Measurements from ENCODE around the gene HLA-DRB1. TPM values are rescaled to one million over a fixed set of nuclear protein-coding genes. Genes with fewer than 3 reads are reported as not detected.

HLA-DRB1 gene
- total RNA-seq, 1 donor from 2014 or later, result 335 TPM

DNA sequence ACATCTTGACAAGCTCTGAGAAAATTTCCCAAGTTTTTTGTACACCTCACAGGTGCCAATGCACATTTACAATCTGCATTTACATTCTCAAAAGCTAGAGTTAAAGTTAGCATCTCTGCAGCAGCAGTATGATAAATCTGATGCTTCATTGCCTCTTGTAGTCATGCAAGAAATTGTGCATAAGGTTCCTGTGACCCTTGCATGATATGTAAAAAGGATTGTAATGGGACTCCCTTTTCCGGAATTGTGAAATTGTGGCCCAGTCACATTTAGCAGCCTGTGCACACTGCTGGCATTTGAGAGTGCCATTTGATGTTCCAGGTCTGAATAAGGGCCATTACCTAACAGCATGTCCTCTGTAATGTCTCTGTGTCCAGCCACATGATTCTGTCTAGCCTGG, 24.1 kb downstream of the HLA-DRB1 start:
- intact Hi-C loops (cut with DNase I), result no loop called here
- no peak for ATAC-seq
- TF ChIP-seq, protein P1, sequence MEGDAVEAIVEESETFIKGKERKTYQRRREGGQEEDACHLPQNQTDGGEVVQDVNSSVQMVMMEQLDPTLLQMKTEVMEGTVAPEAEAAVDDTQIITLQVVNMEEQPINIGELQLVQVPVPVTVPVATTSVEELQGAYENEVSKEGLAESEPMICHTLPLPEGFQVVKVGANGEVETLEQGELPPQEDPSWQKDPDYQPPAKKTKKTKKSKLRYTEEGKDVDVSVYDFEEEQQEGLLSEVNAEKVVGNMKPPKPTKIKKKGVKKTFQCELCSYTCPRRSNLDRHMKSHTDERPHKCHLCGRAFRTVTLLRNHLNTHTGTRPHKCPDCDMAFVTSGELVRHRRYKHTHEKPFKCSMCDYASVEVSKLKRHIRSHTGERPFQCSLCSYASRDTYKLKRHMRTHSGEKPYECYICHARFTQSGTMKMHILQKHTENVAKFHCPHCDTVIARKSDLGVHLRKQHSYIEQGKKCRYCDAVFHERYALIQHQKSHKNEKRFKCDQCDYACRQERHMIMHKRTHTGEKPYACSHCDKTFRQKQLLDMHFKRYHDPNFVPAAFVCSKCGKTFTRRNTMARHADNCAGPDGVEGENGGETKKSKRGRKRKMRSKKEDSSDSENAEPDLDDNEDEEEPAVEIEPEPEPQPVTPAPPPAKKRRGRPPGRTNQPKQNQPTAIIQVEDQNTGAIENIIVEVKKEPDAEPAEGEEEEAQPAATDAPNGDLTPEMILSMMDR (IDR thresholded peaks at IDR 0.05), result no peak

DNA sequence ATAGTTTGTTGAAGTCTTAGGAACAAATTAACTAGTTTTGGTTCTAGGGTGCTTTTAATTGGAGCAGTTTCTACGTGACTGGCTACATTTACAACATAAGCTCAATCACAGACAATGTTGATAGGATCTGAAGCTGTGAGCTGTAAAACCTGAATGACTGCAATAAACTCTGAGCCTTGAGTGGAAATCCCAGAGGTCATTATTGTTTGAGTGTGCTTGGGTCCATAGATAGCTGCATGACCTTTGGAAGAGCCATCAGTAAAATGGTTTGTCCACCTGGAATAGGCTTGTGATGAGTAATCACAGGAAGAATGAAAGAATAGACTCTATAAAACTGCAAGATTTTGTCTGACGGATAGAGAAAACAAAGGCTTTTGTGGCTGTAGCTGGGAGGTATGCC, 26.7 kb downstream of the HLA-DRB1 start:
- DNase-seq, result no peak
- H3K4me3 ChIP-seq, result no peak overlapping the region
- ATAC-seq, result no peak
- H3K4me1 ChIP-seq, result no peaks in the 10 kb centered on the region
- H3K9me3 ChIP-seq, result no peaks in the 10 kb centered on the region
- no peak overlapping the region for H3K27ac ChIP-seq
- intact Hi-C loops (cut with DNase I), result no loop called here
- H3K27me3 ChIP-seq, result no peaks in the 10 kb centered on the region
- no peaks in the 10 kb centered on the region for H3K36me3 ChIP-seq
- TF ChIP-seq, protein P1 (IDR thresholded peaks at IDR 0.05), result no peak

More for the DNA sequence above, 24.1 kb downstream of the HLA-DRB1 start:
- H3K27ac ChIP-seq, result no peak overlapping the region
- no peaks in the 10 kb centered on the region for H3K36me3 ChIP-seq
- no peaks in the 10 kb centered on the region for H3K4me1 ChIP-seq
- H3K4me3 ChIP-seq, result no peak overlapping the region
- no peak for DNase-seq
- H3K27me3 ChIP-seq, result no peaks in the 10 kb centered on the region
- H3K9me3 ChIP-seq, result no peaks in the 10 kb centered on the region

DNA sequence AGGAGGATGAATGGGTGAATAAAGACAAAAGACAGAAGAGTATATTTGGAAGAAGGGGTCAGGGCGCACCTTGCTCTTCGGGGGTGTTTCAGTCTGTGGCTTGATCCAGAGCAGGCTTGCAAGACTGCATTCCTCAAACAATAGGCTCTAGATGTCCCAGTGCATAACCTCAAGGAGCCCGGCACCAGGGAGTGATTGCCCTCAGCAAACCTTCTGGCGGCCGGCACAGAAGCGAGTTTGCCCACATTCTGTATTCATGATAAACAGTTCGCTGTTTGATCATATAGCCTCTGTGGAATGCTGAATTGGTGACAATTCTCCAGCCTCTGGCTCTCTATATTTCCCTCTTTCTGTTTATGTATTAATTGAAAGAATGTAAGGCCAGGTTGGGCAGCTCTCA, 29.9 kb downstream of the HLA-DRB1 start:
- TF ChIP-seq, protein P1 (IDR thresholded peaks at IDR 0.05), result no peak
- H3K36me3 ChIP-seq, result no peaks in the 10 kb centered on the region
- no peaks in the 10 kb centered on the region for H3K4me1 ChIP-seq
- intact Hi-C loops (cut with DNase I), result no loop called here
- ATAC-seq (no peak), DNase-seq (no peak)
- H3K27ac ChIP-seq, result no peak overlapping the region
- H3K4me3 ChIP-seq, result no peak overlapping the region
- H3K9me3 ChIP-seq, result no peaks in the 10 kb centered on the region
- H3K27me3 ChIP-seq, result no peaks in the 10 kb centered on the region

DNA sequence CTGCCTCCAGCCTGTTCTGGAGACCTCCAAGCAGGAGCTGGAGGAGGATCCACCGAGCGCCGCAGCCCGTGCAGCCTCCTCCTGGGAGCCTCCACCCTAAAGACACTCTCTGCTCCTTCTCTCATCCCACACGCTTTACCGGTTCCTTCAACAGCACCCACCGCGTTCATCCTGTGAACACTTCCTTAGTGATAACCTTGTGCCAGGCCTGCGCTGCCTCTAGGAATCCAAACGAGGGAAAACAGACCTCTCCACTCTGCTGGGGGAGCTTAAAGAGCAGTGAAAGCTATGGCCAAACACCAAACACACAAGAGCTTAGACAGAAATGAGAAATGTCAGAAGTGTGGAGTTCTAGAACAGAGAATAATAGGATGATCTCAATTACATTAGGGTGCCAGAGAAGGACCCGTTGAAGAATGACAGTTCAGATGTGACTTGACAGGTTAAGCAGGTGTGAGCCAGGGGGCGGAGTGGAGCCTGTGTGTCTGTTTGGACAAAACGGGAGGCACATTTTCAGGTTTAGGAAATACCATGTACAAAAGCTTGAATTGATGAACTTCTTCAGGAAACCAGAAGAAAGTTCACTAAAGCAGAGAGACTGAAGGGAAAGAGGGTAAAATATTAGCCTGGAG, 31.1 kb downstream of the HLA-DRB1 start:
- no peak overlapping the region for H3K27ac ChIP-seq
- peak; percentile 61 for ATAC-seq

DNA sequence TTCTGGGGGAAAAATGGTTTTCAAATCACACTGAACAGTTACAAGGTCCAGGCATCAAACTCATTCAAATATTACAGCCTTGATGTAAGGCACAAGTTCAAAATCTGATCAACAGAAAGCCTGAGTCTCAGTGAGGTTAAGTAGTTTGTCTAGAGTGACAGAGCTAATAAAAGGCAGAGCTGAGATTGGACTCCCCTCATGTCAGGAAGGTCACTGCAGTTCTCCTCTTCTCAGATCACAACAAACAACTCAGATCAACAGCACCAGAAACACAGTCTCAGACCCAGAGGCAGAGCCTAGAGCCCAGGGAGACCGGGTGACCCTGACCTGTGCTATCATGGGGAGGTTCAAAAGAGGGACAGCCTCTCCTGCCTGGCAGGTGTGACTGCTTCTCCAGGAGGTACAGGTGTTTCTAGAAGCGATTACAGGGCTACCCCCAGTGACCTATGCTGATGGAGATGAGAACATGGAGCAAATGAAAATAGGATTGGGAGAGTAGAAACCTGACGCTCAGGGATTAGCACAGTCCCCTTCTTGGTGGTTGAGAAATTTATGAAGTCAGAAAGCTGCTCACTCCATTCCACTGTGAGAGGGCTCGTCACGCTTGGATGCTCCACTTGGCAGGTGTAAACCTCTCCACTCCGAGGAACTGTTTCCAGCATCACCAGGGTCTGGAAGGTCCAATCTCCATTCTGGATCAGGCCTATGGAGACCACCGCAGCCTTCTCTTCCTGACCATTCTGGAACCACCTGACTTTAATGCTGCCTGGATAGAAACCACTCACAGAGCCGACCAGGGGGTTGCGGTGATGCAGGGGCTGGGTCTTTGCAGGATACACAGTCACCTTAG, 35.3 kb downstream of the HLA-DRB1 start:
- H3K9me3 ChIP-seq, result no peaks in the 10 kb centered on the region
- intact Hi-C loops (cut with DNase I), result no loop called here
- H3K36me3 ChIP-seq, result no peaks in the 10 kb centered on the region
- H3K27me3 ChIP-seq, result no peaks in the 10 kb centered on the region
- no peaks in the 10 kb centered on the region for H3K4me1 ChIP-seq
- TF ChIP-seq, protein P1 (IDR thresholded peaks at IDR 0.05), result no peak
- DNase-seq (no peak), ATAC-seq (no peak)
- no peak overlapping the region for H3K27ac ChIP-seq
- no peak overlapping the region for H3K4me3 ChIP-seq

More for the DNA sequence above, 31.1 kb downstream of the HLA-DRB1 start:
- H3K27me3 ChIP-seq, result no peaks in the 10 kb centered on the region
- no peaks in the 10 kb centered on the region for H3K4me1 ChIP-seq
- H3K36me3 ChIP-seq, result no peaks in the 10 kb centered on the region
- DNase-seq, result no peak
- intact Hi-C loops (cut with DNase I), result no loop called here
- no peaks in the 10 kb centered on the region for H3K9me3 ChIP-seq
- TF ChIP-seq, protein P1 (IDR thresholded peaks at IDR 0.05), result no peak
- no peak overlapping the region for H3K4me3 ChIP-seq
